Endodermal cell (in vitro differentiated cells): Measurements from ENCODE around the gene MLX. TPM values are rescaled to one million over a fixed set of nuclear protein-coding genes. Genes with fewer than 3 reads are reported as not detected.
A peak's percentile ranks its signal among the peaks of the same experiment; 100 is the strongest.

Experiments used
- DNase-seq: peaks from one replicate; pipeline ENCODE4 v3.0.0-alpha.2; 2017
- H3K27ac ChIP-seq: 2 replicates; pipeline ENCODE4 v1.5.1; 2013; ENCODE audit warnings: mild to moderate bottlenecking, low read depth, low read length, moderate library complexity
- H3K27me3 ChIP-seq: 2 replicates; pipeline ENCODE4 v1.6.1; 2013; ENCODE audit warnings: mild to moderate bottlenecking, low read length, moderate library complexity; ENCODE audit not compliant: insufficient read depth, control insufficient read depth, poor library complexity, severe bottlenecking
- H3K36me3 ChIP-seq: 2 replicates; pipeline ENCODE4 v1.7.0; 2013; ENCODE audit warnings: mild to moderate bottlenecking, low read length, moderate library complexity; ENCODE audit not compliant: control insufficient read depth, insufficient read depth
- H3K4me1 ChIP-seq: one replicate; pipeline ENCODE4 v1.7.0; 2013; ENCODE audit warnings: low read length; ENCODE audit not compliant: control insufficient read depth, insufficient read depth
- H3K4me3 ChIP-seq: 2 replicates; pipeline ENCODE4 v1.5.1; 2013; ENCODE audit warnings: mild to moderate bottlenecking, low read length, moderate library complexity
- H3K9ac ChIP-seq: 2 replicates; pipeline ENCODE4 v1.6.1; 2013; ENCODE audit warnings: mild to moderate bottlenecking, low read length, moderate library complexity; ENCODE audit not compliant: poor library complexity, severe bottlenecking; ENCODE audit errors: extremely low read depth
- H3K9me3 ChIP-seq: 2 replicates; pipeline ENCODE4 v1.6.1; 2013; ENCODE audit warnings: mild to moderate bottlenecking, low read length, moderate library complexity; ENCODE audit not compliant: control insufficient read depth
- H3K27ac Mint-ChIP-seq: 2 replicates; pipeline ENCODE4 v1.8.0; 2020; ENCODE audit warnings: mixed read lengths
- H3K27me3 Mint-ChIP-seq: 2 replicates; pipeline ENCODE4 v1.8.0; 2021; ENCODE audit warnings: mild to moderate bottlenecking, mixed read lengths; ENCODE audit not compliant: insufficient read depth
- H3K36me3 Mint-ChIP-seq: 2 replicates; pipeline ENCODE4 v1.8.0; 2020; ENCODE audit warnings: low read depth, mixed read lengths
- H3K4me1 Mint-ChIP-seq: 2 replicates; pipeline ENCODE4 v1.8.0; 2020; ENCODE audit warnings: mixed read lengths
- H3K4me3 Mint-ChIP-seq: 2 replicates; pipeline ENCODE4 v1.8.0; 2020; ENCODE audit warnings: mild to moderate bottlenecking, moderate library complexity, mixed read lengths
- H3K9me3 Mint-ChIP-seq: 2 replicates; pipeline ENCODE4 v1.8.0; 2020; ENCODE audit warnings: mild to moderate bottlenecking, mixed read lengths
- WGBS, 2 experiments: methylation state at CpG; one replicate each; pipeline versions ENCODE4 v1.1.5 to v1.1.7; 2013; ENCODE audit warnings: missing lambda C conversion rate in 2 of 2, mixed read lengths in 1 of 2; ENCODE audit not compliant: insufficient coverage in 1 of 2, insufficient read length in 1 of 2; 5-methylcytosine and 5-hydroxymethylcytosine counted together
- total RNA-seq, 2 donors: library from RNA; stranded (reverse); fragmentation: NEBNext Ultra II Directional in 1 of 2; extraction: Animal tissue kit (Norgen Biotek cat#: 25700) in 1 of 2; gene quantifications; 2 replicates in 1 of 2; 3 replicates in 1 of 2; pipeline ENCODE4 v1.2.1, GENCODE V29; 2021
- TF ChIP-seq, protein P1 (sequence below): fragments of 200-600 bp; sonication (generic); conservative IDR thresholded peaks from 2 replicates; pipeline ENCODE4 v1.5.0; 2021; ENCODE audit warnings: antibody characterized with exemption, mild to moderate bottlenecking

Gene MLX
- total RNA-seq, 2 donors from 2014 or later: 37.1 to 38.5 TPM

DNA sequence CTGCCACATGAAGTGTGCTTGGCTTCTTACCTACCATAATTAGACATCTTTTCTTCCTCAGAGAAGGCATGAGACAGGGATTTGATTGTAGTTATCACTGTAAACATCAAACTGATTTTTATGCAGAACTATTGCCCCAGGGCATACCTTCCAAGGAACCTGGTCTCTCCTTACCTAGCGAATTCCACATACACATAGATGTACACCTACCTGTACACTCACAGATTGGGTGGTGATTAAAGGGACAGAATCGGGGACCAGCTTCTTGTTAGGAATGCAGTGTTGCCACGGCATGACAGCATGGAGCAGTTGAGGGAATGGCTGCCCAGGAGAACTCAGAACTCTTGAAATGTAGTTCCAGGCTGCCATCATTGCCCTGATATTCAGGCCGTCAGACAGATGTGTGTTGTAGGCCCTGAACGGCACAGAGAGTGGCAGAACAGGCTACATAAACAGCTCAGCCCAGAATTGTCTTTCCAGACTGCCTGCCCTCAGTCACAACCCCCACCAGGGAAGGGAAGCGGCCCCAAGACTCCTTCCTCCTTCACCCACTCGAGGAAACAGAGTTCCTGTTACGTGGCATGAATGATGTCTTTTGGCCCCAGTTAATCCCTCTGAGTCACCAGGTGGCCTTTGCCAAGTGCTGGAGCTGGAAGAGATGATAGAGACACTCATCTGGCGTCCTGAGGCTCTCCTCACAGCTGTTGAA is 48.7 kb upstream of the MLX start:
- H3K27me3 Mint-ChIP-seq: no peaks in the 10 kb centered on the region
- no peak overlapping the region for H3K9ac ChIP-seq
- 89 to 96% methylated on average over 6 to 9 of the region's 9 CpGs for WGBS, 2 experiments
- H3K9me3 Mint-ChIP-seq: no peaks in the 10 kb centered on the region
- TF ChIP-seq, protein P1, sequence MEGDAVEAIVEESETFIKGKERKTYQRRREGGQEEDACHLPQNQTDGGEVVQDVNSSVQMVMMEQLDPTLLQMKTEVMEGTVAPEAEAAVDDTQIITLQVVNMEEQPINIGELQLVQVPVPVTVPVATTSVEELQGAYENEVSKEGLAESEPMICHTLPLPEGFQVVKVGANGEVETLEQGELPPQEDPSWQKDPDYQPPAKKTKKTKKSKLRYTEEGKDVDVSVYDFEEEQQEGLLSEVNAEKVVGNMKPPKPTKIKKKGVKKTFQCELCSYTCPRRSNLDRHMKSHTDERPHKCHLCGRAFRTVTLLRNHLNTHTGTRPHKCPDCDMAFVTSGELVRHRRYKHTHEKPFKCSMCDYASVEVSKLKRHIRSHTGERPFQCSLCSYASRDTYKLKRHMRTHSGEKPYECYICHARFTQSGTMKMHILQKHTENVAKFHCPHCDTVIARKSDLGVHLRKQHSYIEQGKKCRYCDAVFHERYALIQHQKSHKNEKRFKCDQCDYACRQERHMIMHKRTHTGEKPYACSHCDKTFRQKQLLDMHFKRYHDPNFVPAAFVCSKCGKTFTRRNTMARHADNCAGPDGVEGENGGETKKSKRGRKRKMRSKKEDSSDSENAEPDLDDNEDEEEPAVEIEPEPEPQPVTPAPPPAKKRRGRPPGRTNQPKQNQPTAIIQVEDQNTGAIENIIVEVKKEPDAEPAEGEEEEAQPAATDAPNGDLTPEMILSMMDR: no peak
- H3K27ac Mint-ChIP-seq: no peak overlapping the region
- no peak for DNase-seq
- no peaks in the 10 kb centered on the region for H3K27me3 ChIP-seq
- no peak overlapping the region for H3K27ac ChIP-seq
- H3K36me3 ChIP-seq: peaks cover 19% of the 10 kb centered on the region
- H3K4me1 Mint-ChIP-seq: peaks cover 22% of the 10 kb centered on the region
- H3K9me3 ChIP-seq: no peaks in the 10 kb centered on the region
- peaks cover 39% of the 10 kb centered on the region for H3K36me3 Mint-ChIP-seq
- H3K4me1 ChIP-seq: peaks cover 19% of the 10 kb centered on the region
- H3K4me3 ChIP-seq: no peak overlapping the region
- H3K4me3 Mint-ChIP-seq: no peak overlapping the region

DNA sequence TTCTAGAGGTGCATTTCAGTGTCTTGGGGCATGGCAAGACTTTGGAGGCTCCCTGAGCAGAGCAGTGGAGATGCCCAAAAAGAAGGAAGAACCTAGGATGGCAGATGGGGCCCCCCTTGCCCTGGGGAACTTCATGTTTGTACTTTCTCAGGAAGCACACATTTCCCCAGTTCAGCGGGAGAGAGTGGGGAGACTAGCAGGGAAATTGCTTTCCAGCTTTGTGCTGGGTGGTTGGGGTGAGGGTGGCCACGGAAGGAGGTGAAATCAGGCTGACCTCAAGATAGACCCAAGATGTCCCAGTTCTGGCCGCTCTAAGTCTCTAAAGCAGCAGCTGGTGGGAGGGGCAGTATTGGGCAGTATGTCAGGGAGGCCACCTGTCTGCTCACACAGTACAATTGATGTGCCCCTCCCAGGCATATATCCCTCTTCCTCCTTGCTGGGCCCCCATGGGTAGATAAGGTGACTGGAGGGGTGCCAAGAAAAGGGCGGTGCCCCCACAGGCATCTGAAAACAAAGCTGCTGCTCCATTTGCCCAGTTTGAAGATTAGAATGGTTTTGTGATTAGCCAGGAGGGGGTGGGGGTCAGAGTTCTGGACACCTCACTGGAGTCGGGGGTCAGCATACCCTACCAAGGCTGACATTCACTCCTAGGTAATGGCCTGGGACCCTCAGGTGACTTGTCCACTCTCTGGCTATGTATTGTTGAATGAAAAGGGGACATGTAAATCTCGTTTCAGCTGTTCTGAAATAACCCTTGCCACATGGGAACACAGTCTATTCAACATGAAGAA is 48.0 kb upstream of the MLX start:
- Mint-ChIP-seq H3K9me3 (no peaks in the 10 kb centered on the region), H3K36me3 (peaks cover 43% of the 10 kb centered on the region), H3K27ac (peak overlapping the region; percentile 75), H3K27me3 (no peaks in the 10 kb centered on the region), H3K4me1 (peaks cover 22% of the 10 kb centered on the region), H3K4me3 (no peak overlapping the region)
- H3K9me3 ChIP-seq: no peaks in the 10 kb centered on the region
- 92 to 94% methylated on average over 3 to 6 of the region's 6 CpGs for WGBS, 2 experiments
- peaks cover 17% of the 10 kb centered on the region for H3K36me3 ChIP-seq
- H3K4me1 ChIP-seq: peaks cover 19% of the 10 kb centered on the region
- TF ChIP-seq, protein P1: no peak
- H3K27ac ChIP-seq: peak overlapping the region; percentile 97
- H3K9ac ChIP-seq: no peak overlapping the region
- no peaks in the 10 kb centered on the region for H3K27me3 ChIP-seq
- H3K4me3 ChIP-seq: no peak overlapping the region
- no peak for DNase-seq

DNA sequence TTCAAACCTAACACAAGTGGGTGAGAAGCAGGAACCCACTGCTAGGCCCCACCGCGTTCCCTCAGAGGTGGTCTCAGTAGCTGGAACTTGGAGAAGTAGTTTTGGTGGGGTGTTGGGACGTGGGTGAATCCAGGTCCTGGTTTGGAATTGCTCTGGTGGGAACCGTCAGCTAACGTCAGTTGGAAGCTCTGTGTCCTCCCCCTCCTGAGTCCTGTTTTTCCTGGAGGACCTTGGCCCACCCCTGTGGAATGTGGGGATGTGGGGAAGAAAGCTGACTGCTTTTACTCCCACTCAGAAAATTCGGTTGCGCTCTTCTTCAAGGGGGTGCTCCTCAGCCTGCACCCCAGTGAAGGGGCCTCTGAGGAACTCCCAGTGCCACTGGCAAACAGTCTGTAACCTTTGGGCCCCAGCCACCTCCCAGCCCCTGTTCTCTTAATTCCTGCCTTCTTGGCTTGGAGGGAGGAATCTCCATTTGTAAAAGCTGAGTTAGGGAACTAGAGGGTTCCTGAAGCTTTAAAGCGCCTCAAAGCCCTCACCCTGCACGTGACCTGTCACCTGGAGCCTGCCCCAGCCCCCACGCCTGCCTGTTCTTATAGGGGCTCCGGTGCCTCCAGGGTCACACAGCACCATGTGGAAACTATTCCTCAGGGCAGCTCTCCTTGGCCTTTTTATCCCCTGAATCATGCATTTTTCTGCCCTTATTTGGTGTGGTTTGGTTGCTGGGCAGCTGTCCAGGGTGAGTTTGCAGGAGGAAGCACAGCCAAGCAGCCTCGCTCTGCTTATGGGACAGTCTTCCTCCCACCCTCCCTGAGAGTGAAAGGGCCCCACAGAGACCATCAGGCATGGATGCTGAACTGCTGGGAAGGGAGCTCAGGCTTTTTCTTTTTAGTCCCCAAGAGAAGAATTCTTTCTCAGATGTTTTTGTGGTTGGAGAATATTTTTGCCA is 47.1 kb upstream of the MLX start:
- H3K4me1 Mint-ChIP-seq: peaks cover 22% of the 10 kb centered on the region
- peaks cover 40% of the 10 kb centered on the region for H3K36me3 Mint-ChIP-seq
- Histone ChIP-seq H3K27me3 (no peaks in the 10 kb centered on the region), H3K9me3 (no peaks in the 10 kb centered on the region), H3K9ac (peak overlapping the region; percentile 26), H3K4me1 (peaks cover 19% of the 10 kb centered on the region), H3K27ac (peak overlapping the region; percentile 97), H3K36me3 (peaks cover 14% of the 10 kb centered on the region), H3K4me3 (no peak overlapping the region)
- TF ChIP-seq, protein P1: no peak
- 48 to 59% methylated on average over 10 to 12 of the region's 12 CpGs for WGBS, 2 experiments
- no peak overlapping the region for H3K4me3 Mint-ChIP-seq
- peak; percentile 85 for DNase-seq
- H3K27me3 Mint-ChIP-seq: no peaks in the 10 kb centered on the region
- H3K9me3 Mint-ChIP-seq: no peaks in the 10 kb centered on the region
- peak overlapping the region; percentile 75 for H3K27ac Mint-ChIP-seq
